GM10266 (cell line): Measurements from ENCODE around the gene ZNF800.

Experiments used
- DNase-seq: peaks from one replicate; pipeline ENCODE4 v3.0.0; 2012; ENCODE audit errors: extremely low spot score
- TF ChIP-seq, protein P1 (sequence below): IDR thresholded peaks from 2 replicates; pipeline ENCODE4 v1.5.1; 2012; ENCODE audit warnings: mild to moderate bottlenecking, low read depth; ENCODE audit not compliant: control insufficient read depth, insufficient read depth; ENCODE audit errors: missing control alignments

ZNF800 gene

GRCh38 chr7:127365164-127365956 lies 27.1 kb downstream of the ZNF800 start:
- DNase-seq = no peak
- TF ChIP-seq, protein P1, sequence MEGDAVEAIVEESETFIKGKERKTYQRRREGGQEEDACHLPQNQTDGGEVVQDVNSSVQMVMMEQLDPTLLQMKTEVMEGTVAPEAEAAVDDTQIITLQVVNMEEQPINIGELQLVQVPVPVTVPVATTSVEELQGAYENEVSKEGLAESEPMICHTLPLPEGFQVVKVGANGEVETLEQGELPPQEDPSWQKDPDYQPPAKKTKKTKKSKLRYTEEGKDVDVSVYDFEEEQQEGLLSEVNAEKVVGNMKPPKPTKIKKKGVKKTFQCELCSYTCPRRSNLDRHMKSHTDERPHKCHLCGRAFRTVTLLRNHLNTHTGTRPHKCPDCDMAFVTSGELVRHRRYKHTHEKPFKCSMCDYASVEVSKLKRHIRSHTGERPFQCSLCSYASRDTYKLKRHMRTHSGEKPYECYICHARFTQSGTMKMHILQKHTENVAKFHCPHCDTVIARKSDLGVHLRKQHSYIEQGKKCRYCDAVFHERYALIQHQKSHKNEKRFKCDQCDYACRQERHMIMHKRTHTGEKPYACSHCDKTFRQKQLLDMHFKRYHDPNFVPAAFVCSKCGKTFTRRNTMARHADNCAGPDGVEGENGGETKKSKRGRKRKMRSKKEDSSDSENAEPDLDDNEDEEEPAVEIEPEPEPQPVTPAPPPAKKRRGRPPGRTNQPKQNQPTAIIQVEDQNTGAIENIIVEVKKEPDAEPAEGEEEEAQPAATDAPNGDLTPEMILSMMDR = no peak

DNA sequence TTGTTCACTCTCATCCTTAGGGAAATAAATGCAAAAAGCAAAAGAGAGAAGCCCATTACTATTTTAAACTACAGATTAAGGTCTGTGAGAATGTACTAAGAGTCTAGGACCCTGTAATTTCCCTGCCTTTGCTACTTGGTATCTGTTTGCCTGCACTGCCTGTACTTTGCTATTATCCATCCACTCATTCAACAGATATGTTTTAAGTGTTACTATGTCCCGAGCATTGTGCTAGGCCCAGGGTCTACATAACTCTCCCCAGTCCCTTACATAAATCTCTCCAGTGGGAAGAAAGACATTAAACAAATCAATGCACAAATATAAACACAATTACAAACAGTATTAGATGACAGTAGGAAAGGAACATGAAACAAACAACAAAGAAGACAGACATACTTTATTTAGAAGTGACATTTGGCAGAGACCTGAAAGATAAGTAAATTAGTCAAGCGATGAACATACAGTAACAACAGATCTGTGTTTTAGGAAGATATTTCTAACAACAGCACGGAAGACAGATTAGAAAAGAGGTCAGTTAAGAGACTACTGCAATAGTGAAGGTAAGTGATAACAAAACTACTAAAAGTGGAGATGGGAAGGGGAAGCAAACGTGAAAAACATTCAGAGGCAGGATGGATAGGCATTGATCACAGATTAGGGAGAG lies 30.0 kb downstream of the ZNF800 start:
- TF ChIP-seq, protein P1 = no peak
- DNase-seq = no peak

- TF ChIP-seq, protein P1 = no peak
- DNase-seq = no peak
Observed at GRCh38 chr7:127361736-127362135, 30.8 kb downstream of the ZNF800 start.

DNA sequence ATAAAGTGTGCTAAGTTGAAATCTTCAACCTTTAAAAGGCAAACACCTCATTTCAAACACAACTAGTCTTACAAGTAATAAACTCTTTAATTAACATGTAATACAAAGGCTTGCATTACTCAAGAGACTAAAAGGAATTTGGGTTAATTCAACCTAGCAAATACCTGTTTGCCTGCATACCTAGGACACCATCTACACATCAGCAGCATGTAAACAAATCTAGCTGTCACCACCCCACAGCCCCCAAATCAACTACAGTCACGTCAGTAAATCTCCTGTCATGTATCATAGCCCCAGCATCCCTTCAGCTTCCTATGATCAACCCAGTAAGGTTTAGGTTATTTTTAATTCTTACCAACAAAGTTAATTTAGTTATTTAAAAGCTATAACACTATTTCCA lies 33.5 kb downstream of the ZNF800 start:
- DNase-seq = no peak
- TF ChIP-seq, protein P1 = no peak

DNA sequence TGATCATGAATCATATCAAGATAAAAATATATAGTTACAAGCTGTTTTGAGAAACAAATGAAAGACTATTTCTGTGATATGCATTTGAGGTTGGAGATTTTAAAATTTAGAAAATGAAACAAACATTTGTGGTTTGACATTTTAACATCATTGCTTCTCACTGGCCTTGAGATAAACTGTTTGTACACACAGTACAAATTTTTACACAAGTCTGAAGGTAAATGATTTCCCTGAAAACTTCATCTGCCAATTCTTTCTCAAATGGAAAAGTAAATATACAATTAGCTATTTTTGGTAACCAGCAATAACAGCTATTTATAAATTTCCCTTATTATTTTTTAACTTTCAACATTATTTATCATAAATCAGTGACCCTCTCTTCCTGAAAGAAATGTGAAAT lies 38.6 kb downstream of the ZNF800 start:
- no peak for DNase-seq
- TF ChIP-seq, protein P1 = no peak

- no peak for DNase-seq
- TF ChIP-seq, protein P1 = no peak
Observed at GRCh38 chr7:127350586-127350985, 41.9 kb downstream of the ZNF800 start.

- TF ChIP-seq, protein P1 = no peak
- DNase-seq = no peak
Observed at GRCh38 chr7:127349881-127350280, 42.6 kb downstream of the ZNF800 start.
